Measurements from ENCODE around the gene CUX1. TPM values are rescaled to one million over a fixed set of nuclear protein-coding genes. Genes with fewer than 3 reads are reported as not detected.

CUX1 gene
- total and polyA plus RNA-seq, 2 donors (not counting 1 experiment from before 2014, with no cell fraction given) = 10.8 to 86.5 TPM

DNA sequence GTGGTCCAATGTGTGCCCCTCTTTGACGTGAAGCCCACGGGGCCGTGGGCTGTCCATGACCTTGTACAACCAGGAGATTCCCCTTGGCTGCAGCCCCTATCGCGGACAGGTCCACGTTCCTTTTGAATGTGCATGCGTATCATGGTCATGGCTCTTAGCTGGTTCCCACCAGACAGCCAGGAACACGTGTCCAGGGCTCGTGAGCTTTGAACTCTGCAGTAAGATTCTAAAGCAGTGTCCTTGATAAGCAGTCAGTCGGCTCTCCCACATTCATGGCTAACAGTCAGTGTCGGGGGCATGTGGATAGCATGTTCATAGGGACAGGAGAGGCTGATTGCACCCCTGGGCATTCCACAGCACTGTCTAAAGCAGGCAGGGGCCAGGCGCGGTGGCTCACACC is 393.4 kb downstream of the CUX1 start:
- peaks cover 1 to 13% of the 10 kb centered on the region in 2 experiments for H3K36me3 ChIP-seq (replicated peaks in 1 of 2; ENCODE audit: control extremely low read depth in 1 of 2, control insufficient read depth in 1 of 2, extremely low read depth in 1 of 2, insufficient read depth in 2 of 2, low read length in 1 of 2)
- H3K4me2 ChIP-seq (replicated peaks; ENCODE audit: low read depth, low read length, poor library complexity, severe bottlenecking) = no peak overlapping the region
- H3K4me3 ChIP-seq (ENCODE audit: control extremely low read depth in 1 of 5, extremely low read depth in 1 of 5, insufficient read depth in 1 of 5, low read depth in 2 of 5, low read length in 4 of 5) = no peak overlapping the region
- Mint-ChIP-seq H3K4me3 (no peak overlapping the region), H3K27me3 (no peaks in the 10 kb centered on the region), H3K4me1 (peaks cover 6% of the 10 kb centered on the region), H3K9me3 (ENCODE audit: insufficient read depth) (no peaks in the 10 kb centered on the region), H3K27ac (peak overlapping the region; percentile 56)
- H3K9me3 ChIP-seq (ENCODE audit: control extremely low read depth in 1 of 3, control insufficient read depth in 2 of 3, insufficient read depth in 1 of 3, low read length in 2 of 3) = no peaks in the 10 kb centered on the region
- no peaks in the 10 kb centered on the region for H3K27me3 ChIP-seq (replicated peaks in 1 of 4; ENCODE audit: control extremely low read depth in 1 of 4, control insufficient read depth in 3 of 4, insufficient read depth in 4 of 4, low read length in 3 of 4)
- H3K27ac ChIP-seq (ENCODE audit: low read length in 2 of 2) = no peak overlapping the region
- no peaks in the 10 kb centered on the region for H3K79me2 ChIP-seq (ENCODE audit: control insufficient read depth, insufficient read depth, low read length)
- CTCF ChIA-PET = no interaction called here
- POLR2A ChIA-PET = no interaction called here
- H3K4me1 ChIP-seq (ENCODE audit: control insufficient read depth in 2 of 2, insufficient read depth in 2 of 2, low read length in 2 of 2) = no peaks in the 10 kb centered on the region
- H4K20me1 ChIP-seq (ENCODE audit: control insufficient read depth, insufficient read depth, low read length, poor library complexity, severe bottlenecking) = no peaks in the 10 kb centered on the region
- H2AFZ ChIP-seq (ENCODE audit: insufficient read depth, low read depth, low read length, poor library complexity, severe bottlenecking) = no peak overlapping the region
- ATAC-seq (ENCODE audit: low read depth) (no peak), DNase-seq (no peak)
- WGBS (ENCODE audit: insufficient coverage) = 95% methylated on average over 13 of the region's 13 CpGs
- intact Hi-C loops (cut with micrococcal nuclease) = no loop called here
- TF ChIP-seq, protein P1, sequence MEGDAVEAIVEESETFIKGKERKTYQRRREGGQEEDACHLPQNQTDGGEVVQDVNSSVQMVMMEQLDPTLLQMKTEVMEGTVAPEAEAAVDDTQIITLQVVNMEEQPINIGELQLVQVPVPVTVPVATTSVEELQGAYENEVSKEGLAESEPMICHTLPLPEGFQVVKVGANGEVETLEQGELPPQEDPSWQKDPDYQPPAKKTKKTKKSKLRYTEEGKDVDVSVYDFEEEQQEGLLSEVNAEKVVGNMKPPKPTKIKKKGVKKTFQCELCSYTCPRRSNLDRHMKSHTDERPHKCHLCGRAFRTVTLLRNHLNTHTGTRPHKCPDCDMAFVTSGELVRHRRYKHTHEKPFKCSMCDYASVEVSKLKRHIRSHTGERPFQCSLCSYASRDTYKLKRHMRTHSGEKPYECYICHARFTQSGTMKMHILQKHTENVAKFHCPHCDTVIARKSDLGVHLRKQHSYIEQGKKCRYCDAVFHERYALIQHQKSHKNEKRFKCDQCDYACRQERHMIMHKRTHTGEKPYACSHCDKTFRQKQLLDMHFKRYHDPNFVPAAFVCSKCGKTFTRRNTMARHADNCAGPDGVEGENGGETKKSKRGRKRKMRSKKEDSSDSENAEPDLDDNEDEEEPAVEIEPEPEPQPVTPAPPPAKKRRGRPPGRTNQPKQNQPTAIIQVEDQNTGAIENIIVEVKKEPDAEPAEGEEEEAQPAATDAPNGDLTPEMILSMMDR (IDR thresholded peaks at IDR 0.05) = no peak
- TF ChIP-seq EZH2 (IDR thresholded peaks at IDR 0.05; ENCODE audit: borderline replicate concordance, insufficient read depth, low read depth, low read length, poor library complexity, severe bottlenecking) = no peak
- no peak overlapping the region for H3K9ac ChIP-seq (ENCODE audit: low read length)

DNA sequence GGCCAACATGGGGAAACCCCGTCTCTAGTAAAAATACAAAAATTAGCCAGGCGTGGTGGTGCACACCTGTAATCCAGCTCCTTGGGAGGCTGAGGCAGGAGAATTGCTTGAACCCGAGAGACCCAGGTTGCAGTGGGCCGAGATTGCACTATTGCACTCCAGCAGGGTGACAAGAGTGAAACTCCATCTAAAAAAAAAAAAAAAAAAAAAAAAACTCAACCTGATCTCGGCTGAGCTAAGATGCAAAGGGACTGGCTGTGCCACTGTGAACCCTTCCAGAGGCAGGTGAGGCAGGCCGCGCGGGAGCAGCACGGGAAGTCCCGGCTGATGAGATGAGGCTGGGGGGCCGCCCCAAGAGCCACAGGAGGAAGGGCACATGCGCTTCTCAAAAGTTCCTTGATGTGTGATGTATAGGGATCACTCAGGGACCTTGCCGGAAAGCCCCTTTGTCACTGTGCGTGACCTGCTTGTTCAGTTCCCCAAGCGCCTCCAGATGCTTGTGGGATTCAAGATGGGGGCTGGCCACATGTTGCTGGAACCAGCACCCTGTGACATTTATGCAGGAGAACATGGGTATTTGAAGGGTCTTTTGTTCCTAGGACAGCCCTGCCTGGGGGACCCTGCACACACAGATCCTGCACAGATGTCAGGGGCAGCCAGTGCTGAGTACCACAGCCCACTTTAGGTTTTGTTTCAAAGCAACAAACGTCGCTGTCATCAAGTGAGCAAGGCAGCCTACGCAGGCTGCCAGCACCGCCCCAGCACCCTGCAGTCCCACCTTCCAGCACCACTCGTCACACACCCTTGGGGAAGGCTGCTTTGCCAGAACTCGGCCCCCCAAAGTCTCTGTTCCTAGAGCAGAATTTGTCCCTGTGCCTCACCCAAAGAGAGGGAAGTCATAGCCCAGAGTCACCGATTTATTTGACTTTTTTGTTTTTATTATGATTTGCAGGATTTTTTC is 394.4 kb downstream of the CUX1 start:
- ChIA-PET CTCF (interaction anchor here (0.6 kb wide), 1 partner anchor 511 kb away, joined by 4 read pairs; no protein-coding TSS in a partner anchor), POLR2A (no interaction called here)
- WGBS (ENCODE audit: insufficient coverage) = 80% methylated on average over 19 of the region's 22 CpGs
- peaks cover 6% of the 10 kb centered on the region for H3K4me1 Mint-ChIP-seq
- ATAC-seq (ENCODE audit: low read depth) = peak; percentile 71
- Histone ChIP-seq H3K27ac (ENCODE audit: low read length in 2 of 2) (no peak overlapping the region), H4K20me1 (ENCODE audit: control insufficient read depth, insufficient read depth, low read length, poor library complexity, severe bottlenecking) (no peaks in the 10 kb centered on the region), H3K36me3 (replicated peaks in 1 of 2; ENCODE audit: control extremely low read depth in 1 of 2, control insufficient read depth in 1 of 2, extremely low read depth in 1 of 2, insufficient read depth in 2 of 2, low read length in 1 of 2) (peaks cover 1 to 8% of the 10 kb centered on the region in 2 experiments), H3K79me2 (ENCODE audit: control insufficient read depth, insufficient read depth, low read length) (no peaks in the 10 kb centered on the region), H3K9me3 (ENCODE audit: control extremely low read depth in 1 of 3, control insufficient read depth in 2 of 3, insufficient read depth in 1 of 3, low read length in 2 of 3) (no peaks in the 10 kb centered on the region), H3K9ac (ENCODE audit: low read length) (no peak overlapping the region), H3K27me3 (replicated peaks in 1 of 4; ENCODE audit: control extremely low read depth in 1 of 4, control insufficient read depth in 3 of 4, insufficient read depth in 4 of 4, low read length in 3 of 4) (no peaks in the 10 kb centered on the region), H3K4me2 (replicated peaks; ENCODE audit: low read depth, low read length, poor library complexity, severe bottlenecking) (no peak overlapping the region), H3K4me3 (ENCODE audit: control extremely low read depth in 1 of 5, extremely low read depth in 1 of 5, insufficient read depth in 1 of 5, low read depth in 2 of 5, low read length in 4 of 5) (no peak overlapping the region), H2AFZ (ENCODE audit: insufficient read depth, low read depth, low read length, poor library complexity, severe bottlenecking) (no peak overlapping the region), H3K4me1 (ENCODE audit: control insufficient read depth in 2 of 2, insufficient read depth in 2 of 2, low read length in 2 of 2) (no peaks in the 10 kb centered on the region)
- peak; percentile 45 for DNase-seq
- H3K4me3 Mint-ChIP-seq = peak overlapping the region; percentile 44
- H3K9me3 Mint-ChIP-seq (ENCODE audit: insufficient read depth) = no peaks in the 10 kb centered on the region
- TF ChIP-seq, protein P1 (IDR thresholded peaks at IDR 0.05) = no peak
- no peak for TF ChIP-seq EZH2 (IDR thresholded peaks at IDR 0.05; ENCODE audit: borderline replicate concordance, insufficient read depth, low read depth, low read length, poor library complexity, severe bottlenecking)
- peak overlapping the region; percentile 64 for H3K27ac Mint-ChIP-seq
- intact Hi-C loops (cut with micrococcal nuclease) = no loop called here
- no peaks in the 10 kb centered on the region for H3K27me3 Mint-ChIP-seq
